HepG2 (cell line): ENCODE data around the gene PRICKLE3. TPM values are rescaled to one million over a fixed set of nuclear protein-coding genes. Genes with fewer than 3 reads are reported as not detected.

Experiments used
- CEBPB ChIP-seq: IDR thresholded peaks from 2 replicates; pipeline ENCODE4 v1.6.1; 2011; ENCODE audit warnings: low read depth, low read length, improper control_type of control experiment, borderline replicate concordance
- DBP ChIP-seq: sonication (generic); formaldehyde crosslinking; IDR thresholded peaks from 2 replicates; pipeline ENCODE4 v1.4.0; 2020; ENCODE audit warnings: missing genetic modification reagents; ENCODE audit errors: not compliant biosample characterization
- HBP1 ChIP-seq: IDR thresholded peaks from 2 replicates; pipeline ENCODE4 v1.6.1; 2016; ENCODE audit warnings: low read depth, control low read depth
- KLF15 ChIP-seq: sonication (generic); formaldehyde crosslinking; IDR thresholded peaks from 2 replicates; pipeline ENCODE4 v1.8.1; 2023; ENCODE audit warnings: borderline replicate concordance, mild to moderate bottlenecking, inconsistent platforms, missing genetic modification reagents, mixed read lengths
- PCBP2 ChIP-seq: fragments of 200-400 bp; formaldehyde crosslinking; optimal IDR thresholded peaks from 2 replicates; pipeline ENCODE3; 2018; ENCODE audit warnings: low read length, low read depth; ENCODE audit not compliant: poor library complexity, severe bottlenecking
- SOX5 ChIP-seq: IDR thresholded peaks from 2 replicates; pipeline ENCODE4 v1.6.1; 2016; ENCODE audit warnings: borderline replicate concordance
- TFE3 ChIP-seq: IDR thresholded peaks from 2 replicates; pipeline ENCODE4 v1.6.1; 2016
- ZBTB40 ChIP-seq, 2 experiments: fragments of 450-650 bp in 1 of 2; sonication (generic) in 1 of 2; formaldehyde crosslinking in 1 of 2; IDR thresholded peaks; 2 replicates each; pipeline versions ENCODE4 v1.6.1 to v1.8.0; 2016 to 2022; ENCODE audit warnings: antibody characterized with exemption in 1 of 2, mild to moderate bottlenecking in 1 of 2, missing genetic modification reagents in 1 of 2
- ZNF704 ChIP-seq: sonication (generic); formaldehyde crosslinking; IDR thresholded peaks from 2 replicates; pipeline ENCODE4 v1.8.1; 2023; ENCODE audit warnings: mild to moderate bottlenecking, inconsistent platforms, moderate library complexity, missing genetic modification reagents, borderline replicate concordance
- ZNF792 ChIP-seq: IDR thresholded peaks from 2 replicates; pipeline ENCODE4 v1.6.1; 2016
- ZSCAN21 ChIP-seq: sonication (generic); formaldehyde crosslinking; IDR thresholded peaks from 2 replicates; pipeline ENCODE4 v1.8.0; 2022; ENCODE audit warnings: mild to moderate bottlenecking, missing genetic modification reagents, moderate library complexity, borderline replicate concordance
- ZSCAN31 ChIP-seq: sonication (generic); formaldehyde crosslinking; IDR thresholded peaks from 2 replicates; pipeline ENCODE4 v1.5.0; 2020; ENCODE audit warnings: low read depth, mild to moderate bottlenecking, missing genetic modification reagents
- polyA plus RNA-seq, 8 experiments: library from polyadenylated mRNA; depleted of rRNA in 3 of 8; stranded (reverse) in 7 of 8; unstranded in 1 of 8; fragments of >200 nt; fragmentation: Illumina TruSeq in 4 of 8; extraction: Trizol in 4 of 8; gene quantifications; 2 replicates each; pipeline versions ENCODE4 v1.2.1 to v1.2.3, GENCODE V29; 2011 to 2016; ENCODE audit warnings: low read depth in 4 of 8, missing spikeins in 1 of 8, mixed read lengths in 1 of 8; ENCODE audit not compliant: insufficient read depth in 1 of 8
- total RNA-seq, 5 experiments: library from RNA; depleted of rRNA; stranded (reverse); fragments of >200 nt; fragmentation: Illumina TruSeq; extraction: Trizol; gene quantifications; 2 replicates each; pipeline ENCODE4 v1.2.3, GENCODE V29; 2016; ENCODE audit warnings: low read depth in 1 of 5

The PRICKLE3 gene
- total and polyA plus RNA-seq, 2 of the 13 experiments (the other 11 are each of a cell fraction or from before 2014, with no cell fraction given), result 2.6 TPM

GRCh38 chrX:49199906-49200771 is 14.0 kb upstream of the PRICKLE3 start, which contains the start of gene SYP (continued):
- TF ChIP-seq ZBTB40 (IDR thresholded peaks at IDR 0.05) (no peak), ZBTB40 (CRISPR knock-in tag; IDR thresholded peaks at IDR 0.05) (no peak), KLF15 (CRISPR knock-in tag) (peak; percentile 77; the same call in 1 of the 2 replicates), ZSCAN21 (CRISPR knock-in tag) (peak; percentile 90), PCBP2 (no peak), ZSCAN31 (CRISPR knock-in tag) (peak; percentile 71; the same call in 1 of the 2 replicates), ZNF792 (CRISPR knock-in tag) (peak; percentile 88; the same call in 1 of the 2 replicates), CEBPB (no peak), HBP1 (CRISPR knock-in tag) (peak; percentile 90), TFE3 (CRISPR knock-in tag) (peak; percentile 52; the same call in 1 of the 2 replicates), DBP (no peak), ZNF704 (peak; percentile 64; the same call in 1 of the 2 replicates), SOX5 (CRISPR knock-in tag) (peak; percentile 47; the same call in 1 of the 2 replicates)
